Tibial nerve (tissue), 3 donors: ENCODE measurements around the gene EIF4A2.

ENCODE experiments used
- CTCF ChIP-seq, 5 experiments: fragments of 200-600 bp in 3 of 5; fragments of 450-650 bp in 2 of 5; sonication (generic) in 3 of 5; IDR thresholded peaks; one replicate each; pipeline ENCODE4 v1.5.1; 2016 to 2019; ENCODE audit warnings: antibody characterized with exemption in 5 of 5, mild to moderate bottlenecking in 3 of 5, moderate library complexity in 2 of 5
- POLR2A ChIP-seq, 2 donors: fragments of 450-650 bp; IDR thresholded peaks; one replicate each; pipeline ENCODE4 v1.6.1; 2017; ENCODE audit warnings: antibody characterized with exemption in 2 of 2, mild to moderate bottlenecking in 2 of 2, moderate library complexity in 2 of 2

GRCh38 chr3:186746008-186746407 lies 37.4 kb upstream of the EIF4A2 start:
- TF ChIP-seq CTCF (IDR thresholded peaks at IDR 0.05), result no peak
- no peak for TF ChIP-seq POLR2A (IDR thresholded peaks at IDR 0.05)
